GM12878 (cell line): Measurements from ENCODE around the gene OLFML2A.

Experiments
- BHLHE40 ChIP-seq, 2 experiments: fragments of 450-650 bp in 1 of 2; IDR thresholded peaks; 2 replicates each; pipeline ENCODE4 v1.6.1; 2011 to 2017; ENCODE audit warnings: low read depth in 2 of 2, borderline replicate concordance in 1 of 2, improper control_type of control experiment in 1 of 2, low read length in 1 of 2, mild to moderate bottlenecking in 1 of 2
- CEBPB ChIP-seq, 2 experiments: fragments of 150-350 bp in 1 of 2; IDR thresholded peaks; 2 replicates each; pipeline ENCODE4 v1.6.1; 2012 to 2014; ENCODE audit warnings: low read depth in 2 of 2, low read length in 2 of 2, borderline replicate concordance in 1 of 2, inconsistent platforms in 1 of 2
- EGR1 ChIP-seq, 2 experiments: IDR thresholded peaks; 1 replicate in 1 of 2; 2 replicates in 1 of 2; pipeline ENCODE4 v1.6.1; 2011 to 2012; ENCODE audit warnings: low read depth in 2 of 2, low read length in 2 of 2, borderline replicate concordance in 1 of 2, mild to moderate bottlenecking in 1 of 2, moderate library complexity in 1 of 2
- FOXK2 ChIP-seq: fragments of 450-650 bp; IDR thresholded peaks from 2 replicates; pipeline ENCODE4 v1.6.1; 2017; ENCODE audit warnings: mild to moderate bottlenecking, moderate library complexity
- HDAC2 ChIP-seq: fragments of 200-600 bp; sonication (generic); IDR thresholded peaks from 2 replicates; pipeline ENCODE4 v1.6.1; 2017
- POLR2AphosphoS5 ChIP-seq: IDR thresholded peaks from 2 replicates; pipeline ENCODE4 v1.6.1; 2011; ENCODE audit warnings: mild to moderate bottlenecking, low read length, inconsistent platforms

GRCh38 chr9:124855944-124856765 is 79.2 kb downstream of the OLFML2A start:
- TF ChIP-seq BHLHE40 (IDR thresholded peaks at IDR 0.05; ENCODE audit: borderline replicate concordance in 1 of 2, low read depth in 2 of 2, low read length in 1 of 2) (no peak), POLR2AphosphoS5 (no peak), CEBPB (IDR thresholded peaks at IDR 0.05; ENCODE audit: borderline replicate concordance in 1 of 2, low read depth in 2 of 2, low read length in 2 of 2) (no peak), FOXK2 (no peak), HDAC2 (no peak), EGR1 (IDR thresholded peaks at IDR 0.05; ENCODE audit: borderline replicate concordance in 1 of 2, low read depth in 2 of 2, low read length in 2 of 2) (no peak)
